HEK293 (cell line): ENCODE data around the gene FBXO17.
A peak's percentile ranks its signal among the peaks of the same experiment; 100 is the strongest.
"Not testable (repeated sequence)": the region's sequence is repeated elsewhere in the genome, so short reads cannot be mapped to it uniquely, and the experiment has no call there.

Experiments
- CTCF ChIA-PET: fragments of 350-600 bp; formaldehyde crosslinking; extraction: SDS; loops from one replicate; lab custom pipeline; 2021; ENCODE audit warnings: antibody characterized with exemption; lab: Yijun Ruan, JAX
- POLR2A ChIA-PET: fragments of 300-600 bp; formaldehyde crosslinking; extraction: SDS; loops from one replicate; lab custom pipeline; 2020; ENCODE audit warnings: antibody characterized with exemption, inconsistent platforms; lab: Yijun Ruan, JAX
- H3K27ac ChIP-seq: fragments of 200-500 bp; sonication (Bioruptor generic); 2 replicates; pipeline ENCODE4 v1.5.1; 2014; ENCODE audit warnings: low read depth, low read length, control low read depth, inconsistent platforms; ENCODE audit errors: extremely low read depth
- H3K36me3 ChIP-seq, 2 experiments: fragments of 200-500 bp in 1 of 2; sonication (Bioruptor generic) in 1 of 2; 1 replicate in 1 of 2; 2 replicates in 1 of 2; pipeline ENCODE4 v1.5.1; 2014 to 2017; ENCODE audit warnings: inconsistent platforms in 2 of 2, low read length in 2 of 2; ENCODE audit not compliant: control insufficient read depth in 2 of 2, insufficient read depth in 1 of 2
- H3K4me1 ChIP-seq: fragments of 200-500 bp; sonication (Bioruptor generic); 2 replicates; pipeline ENCODE4 v1.5.1; 2014; ENCODE audit warnings: mild to moderate bottlenecking, low read length, inconsistent platforms; ENCODE audit not compliant: control insufficient read depth, insufficient read depth
- H3K4me3 ChIP-seq: 2 replicates; pipeline ENCODE4 v1.5.1; 2011; ENCODE audit warnings: low read depth, mild to moderate bottlenecking, control low read depth, low read length, moderate library complexity
- H3K9me3 ChIP-seq: fragments of 200-500 bp; sonication (Bioruptor generic); 2 replicates; pipeline ENCODE4 v1.5.1; 2014; ENCODE audit warnings: low read depth, low read length, inconsistent platforms; ENCODE audit not compliant: control insufficient read depth, insufficient read depth
- GFI1B ChIP-seq: fragments of 450-650 bp; formaldehyde crosslinking; IDR thresholded peaks from 2 replicates; pipeline ENCODE4 v1.5.1; 2016; ENCODE audit warnings: missing biosample characterization, missing genetic modification characterization
- KLF16 ChIP-seq: fragments of 450-650 bp; formaldehyde crosslinking; IDR thresholded peaks from 2 replicates; pipeline ENCODE4 v1.5.1; 2017; ENCODE audit warnings: missing biosample characterization, missing genetic modification characterization
- PRDM1 ChIP-seq: fragments of 450-650 bp; formaldehyde crosslinking; IDR thresholded peaks from 2 replicates; pipeline ENCODE4; 2016; ENCODE audit warnings: missing biosample characterization, missing genetic modification characterization
- SP7 ChIP-seq: fragments of 450-650 bp; formaldehyde crosslinking; IDR thresholded peaks from 2 replicates; pipeline ENCODE4 v1.5.1; 2016; ENCODE audit warnings: missing biosample characterization, missing genetic modification characterization
- TRIM28 ChIP-seq: IDR thresholded peaks from 2 replicates; pipeline ENCODE4 v1.6.1; 2011; ENCODE audit warnings: low read length, control low read depth, borderline replicate concordance
- YY1 ChIP-seq: fragments of 450-650 bp; formaldehyde crosslinking; IDR thresholded peaks from 2 replicates; pipeline ENCODE4 v1.5.1; 2018; ENCODE audit warnings: missing biosample characterization, missing genetic modification characterization
- ZBTB17 ChIP-seq: fragments of 450-650 bp; formaldehyde crosslinking; IDR thresholded peaks from 2 replicates; pipeline ENCODE4 v1.5.1; 2016; ENCODE audit warnings: missing biosample characterization, missing genetic modification characterization
- ZFP69B ChIP-seq: fragments of 450-650 bp; formaldehyde crosslinking; IDR thresholded peaks from 2 replicates; pipeline ENCODE4 v1.5.1; 2016; ENCODE audit warnings: missing biosample characterization, missing genetic modification characterization
- ZNF121 ChIP-seq: fragments of 450-650 bp; formaldehyde crosslinking; IDR thresholded peaks from 2 replicates; pipeline ENCODE4 v1.5.1; 2016; ENCODE audit warnings: missing biosample characterization, missing genetic modification characterization
- ZNF138 ChIP-seq: fragments of 450-650 bp; formaldehyde crosslinking; IDR thresholded peaks from 2 replicates; pipeline ENCODE4 v1.5.1; 2016; ENCODE audit warnings: missing biosample characterization, missing genetic modification characterization, borderline replicate concordance
- ZNF366 ChIP-seq: fragments of 450-650 bp; formaldehyde crosslinking; conservative IDR thresholded peaks from 2 replicates; pipeline ENCODE4 v1.5.1; 2016; ENCODE audit warnings: missing biosample characterization, missing genetic modification characterization
- ZNF37A ChIP-seq: fragments of 450-650 bp; IDR thresholded peaks from 2 replicates; pipeline ENCODE4 v1.5.1; 2018; ENCODE audit warnings: missing biosample characterization, missing genetic modification characterization
- ZNF549 ChIP-seq: fragments of 450-650 bp; IDR thresholded peaks from 2 replicates; pipeline ENCODE4 v1.5.1; 2018; ENCODE audit warnings: missing biosample characterization, missing genetic modification characterization, mild to moderate bottlenecking, inconsistent platforms, moderate library complexity
- ZNF561 ChIP-seq: fragments of 450-650 bp; IDR thresholded peaks from 2 replicates; pipeline ENCODE4 v1.5.1; 2018; ENCODE audit warnings: missing biosample characterization, missing genetic modification characterization, borderline replicate concordance
- ZSCAN16 ChIP-seq: fragments of 450-650 bp; formaldehyde crosslinking; IDR thresholded peaks from 2 replicates; pipeline ENCODE4 v1.5.1; 2016; ENCODE audit warnings: missing biosample characterization, missing genetic modification characterization
- TF ChIP-seq, protein P1 (sequence below): fragments of 450-650 bp; formaldehyde crosslinking; IDR thresholded peaks from 2 replicates; pipeline ENCODE4 v1.5.1; 2016; ENCODE audit warnings: missing biosample characterization, missing genetic modification characterization
- TF ChIP-seq, protein P2 (sequence below): fragments of 450-650 bp; formaldehyde crosslinking; optimal IDR thresholded peaks from 2 replicates; pipeline ENCODE3; 2016; ENCODE audit warnings: missing biosample characterization, mild to moderate bottlenecking, missing genetic modification characterization
- TF ChIP-seq, protein P3 (sequence below): fragments of 450-650 bp; IDR thresholded peaks from 2 replicates; pipeline ENCODE4 v1.5.1; 2018; ENCODE audit warnings: missing biosample characterization, mild to moderate bottlenecking, missing genetic modification characterization
- TF ChIP-seq, protein P4 (sequence below): fragments of 450-650 bp; formaldehyde crosslinking; IDR thresholded peaks from 2 replicates; pipeline ENCODE4 v1.5.1; 2016; ENCODE audit warnings: missing biosample characterization, missing genetic modification characterization
- TF ChIP-seq, protein P5 (sequence below): fragments of 450-650 bp; formaldehyde crosslinking; IDR thresholded peaks from 2 replicates; pipeline ENCODE4 v1.5.1; 2016; ENCODE audit warnings: missing biosample characterization, missing genetic modification characterization

FBXO17 gene

DNA sequence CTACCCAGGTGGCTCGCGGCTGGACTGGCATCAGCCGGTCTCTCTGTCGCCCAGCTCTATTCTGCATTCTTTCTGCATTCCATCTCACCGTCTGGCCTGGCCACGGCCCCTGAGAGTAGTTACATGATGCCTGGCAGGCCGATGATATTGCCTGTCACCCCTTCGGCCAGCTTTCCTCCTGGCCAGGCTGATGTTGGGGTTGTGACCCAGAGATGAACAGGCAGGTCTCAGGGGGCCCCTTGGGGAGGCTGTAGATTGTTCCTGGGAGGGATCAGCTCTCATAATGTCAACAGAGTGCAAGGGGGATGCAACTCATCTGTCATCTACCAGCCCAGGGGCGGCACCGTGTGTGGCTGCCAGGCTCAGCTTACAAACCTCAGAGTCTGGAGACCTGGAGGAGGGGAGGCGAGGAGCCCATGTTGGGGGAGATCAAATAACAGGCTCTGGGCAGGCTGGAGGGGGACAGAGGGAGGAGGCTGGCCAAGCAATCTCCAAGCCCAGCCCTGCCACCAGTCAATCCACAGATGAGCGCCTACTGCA is 13.6 kb upstream of the FBXO17 start (continued):
- TF ChIP-seq, protein P1, sequence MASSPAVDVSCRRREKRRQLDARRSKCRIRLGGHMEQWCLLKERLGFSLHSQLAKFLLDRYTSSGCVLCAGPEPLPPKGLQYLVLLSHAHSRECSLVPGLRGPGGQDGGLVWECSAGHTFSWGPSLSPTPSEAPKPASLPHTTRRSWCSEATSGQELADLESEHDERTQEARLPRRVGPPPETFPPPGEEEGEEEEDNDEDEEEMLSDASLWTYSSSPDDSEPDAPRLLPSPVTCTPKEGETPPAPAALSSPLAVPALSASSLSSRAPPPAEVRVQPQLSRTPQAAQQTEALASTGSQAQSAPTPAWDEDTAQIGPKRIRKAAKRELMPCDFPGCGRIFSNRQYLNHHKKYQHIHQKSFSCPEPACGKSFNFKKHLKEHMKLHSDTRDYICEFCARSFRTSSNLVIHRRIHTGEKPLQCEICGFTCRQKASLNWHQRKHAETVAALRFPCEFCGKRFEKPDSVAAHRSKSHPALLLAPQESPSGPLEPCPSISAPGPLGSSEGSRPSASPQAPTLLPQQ (tag by site-specific recombination): peak; percentile 66
- TF ChIP-seq YY1 (tag by site-specific recombination) (no peak), GFI1B (no peak), ZNF366 (tag by site-specific recombination) (no peak), ZNF561 (tag by site-specific recombination) (peak; percentile 95; the same call in 1 of the 2 replicates), ZSCAN16 (tag by site-specific recombination) (peak; percentile 88), ZBTB17 (tag by site-specific recombination) (peak; percentile 100), ZNF549 (tag by site-specific recombination) (no peak), KLF16 (tag by site-specific recombination) (no peak), TRIM28 (no peak), PRDM1 (no peak), ZNF37A (no peak), SP7 (tag by site-specific recombination) (peak; percentile 95), ZFP69B (peak; percentile 14; the same call in 1 of the 2 replicates)
- TF ChIP-seq, protein P2, sequence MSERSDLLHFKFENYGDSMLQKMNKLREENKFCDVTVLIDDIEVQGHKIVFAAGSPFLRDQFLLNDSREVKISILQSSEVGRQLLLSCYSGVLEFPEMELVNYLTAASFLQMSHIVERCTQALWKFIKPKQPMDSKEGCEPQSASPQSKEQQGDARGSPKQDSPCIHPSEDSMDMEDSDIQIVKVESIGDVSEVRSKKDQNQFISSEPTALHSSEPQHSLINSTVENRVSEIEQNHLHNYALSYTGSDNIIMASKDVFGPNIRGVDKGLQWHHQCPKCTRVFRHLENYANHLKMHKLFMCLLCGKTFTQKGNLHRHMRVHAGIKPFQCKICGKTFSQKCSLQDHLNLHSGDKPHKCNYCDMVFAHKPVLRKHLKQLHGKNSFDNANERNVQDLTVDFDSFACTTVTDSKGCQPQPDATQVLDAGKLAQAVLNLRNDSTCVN (tag by site-specific recombination): peak; percentile 32
- TF ChIP-seq, protein P3, sequence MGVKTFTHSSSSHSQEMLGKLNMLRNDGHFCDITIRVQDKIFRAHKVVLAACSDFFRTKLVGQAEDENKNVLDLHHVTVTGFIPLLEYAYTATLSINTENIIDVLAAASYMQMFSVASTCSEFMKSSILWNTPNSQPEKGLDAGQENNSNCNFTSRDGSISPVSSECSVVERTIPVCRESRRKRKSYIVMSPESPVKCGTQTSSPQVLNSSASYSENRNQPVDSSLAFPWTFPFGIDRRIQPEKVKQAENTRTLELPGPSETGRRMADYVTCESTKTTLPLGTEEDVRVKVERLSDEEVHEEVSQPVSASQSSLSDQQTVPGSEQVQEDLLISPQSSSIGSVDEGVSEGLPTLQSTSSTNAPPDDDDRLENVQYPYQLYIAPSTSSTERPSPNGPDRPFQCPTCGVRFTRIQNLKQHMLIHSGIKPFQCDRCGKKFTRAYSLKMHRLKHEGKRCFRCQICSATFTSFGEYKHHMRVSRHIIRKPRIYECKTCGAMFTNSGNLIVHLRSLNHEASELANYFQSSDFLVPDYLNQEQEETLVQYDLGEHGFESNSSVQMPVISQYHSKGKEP: peak; percentile 83
- TF ChIP-seq, protein P4, sequence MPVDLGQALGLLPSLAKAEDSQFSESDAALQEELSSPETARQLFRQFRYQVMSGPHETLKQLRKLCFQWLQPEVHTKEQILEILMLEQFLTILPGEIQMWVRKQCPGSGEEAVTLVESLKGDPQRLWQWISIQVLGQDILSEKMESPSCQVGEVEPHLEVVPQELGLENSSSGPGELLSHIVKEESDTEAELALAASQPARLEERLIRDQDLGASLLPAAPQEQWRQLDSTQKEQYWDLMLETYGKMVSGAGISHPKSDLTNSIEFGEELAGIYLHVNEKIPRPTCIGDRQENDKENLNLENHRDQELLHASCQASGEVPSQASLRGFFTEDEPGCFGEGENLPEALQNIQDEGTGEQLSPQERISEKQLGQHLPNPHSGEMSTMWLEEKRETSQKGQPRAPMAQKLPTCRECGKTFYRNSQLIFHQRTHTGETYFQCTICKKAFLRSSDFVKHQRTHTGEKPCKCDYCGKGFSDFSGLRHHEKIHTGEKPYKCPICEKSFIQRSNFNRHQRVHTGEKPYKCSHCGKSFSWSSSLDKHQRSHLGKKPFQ (tag by site-specific recombination): peak; percentile 47

DNA sequence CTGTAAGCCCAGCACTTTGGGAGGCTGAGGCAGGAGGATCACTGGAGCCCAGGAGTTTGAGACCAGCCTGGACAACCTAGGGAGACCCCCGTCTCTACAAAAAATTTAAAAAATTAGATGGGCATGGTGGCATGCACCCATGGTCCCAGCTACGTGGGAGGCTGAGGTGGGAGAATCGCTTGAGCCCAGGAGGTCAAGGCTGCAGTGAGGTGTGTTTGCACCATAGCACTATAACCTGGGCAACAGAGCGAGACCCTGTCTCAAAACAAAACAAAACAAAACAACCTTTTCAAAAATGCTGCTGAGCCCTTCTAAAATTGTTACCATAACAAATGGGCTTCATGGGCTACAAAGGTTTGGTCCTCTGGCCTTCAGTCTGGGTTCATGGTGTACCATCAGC is 13.1 kb upstream of the FBXO17 start:
- POLR2A ChIA-PET: interaction anchor here (0.6 to 1.6 kb wide), 9 partner anchors 11 to 153 kb away, joined by 3 to 20 read pairs (median 4); partner anchors contain the start of genes FBXO17, FBXO27, MRPS12 and SARS2
- peaks cover 12% of the 10 kb centered on the region for H3K4me1 ChIP-seq
- CTCF ChIA-PET: interaction anchor here (0.8 to 3.0 kb wide), 8 partner anchors 11 to 122 kb away, joined by 3 to 39 read pairs (median 4); partner anchors contain the start of gene FBXO17
- H3K36me3 ChIP-seq, H3K4me3 ChIP-seq: not testable (repeated sequence)
- TF ChIP-seq ZNF121 (tag by site-specific recombination): peak; percentile 98
- TF ChIP-seq, protein P5, sequence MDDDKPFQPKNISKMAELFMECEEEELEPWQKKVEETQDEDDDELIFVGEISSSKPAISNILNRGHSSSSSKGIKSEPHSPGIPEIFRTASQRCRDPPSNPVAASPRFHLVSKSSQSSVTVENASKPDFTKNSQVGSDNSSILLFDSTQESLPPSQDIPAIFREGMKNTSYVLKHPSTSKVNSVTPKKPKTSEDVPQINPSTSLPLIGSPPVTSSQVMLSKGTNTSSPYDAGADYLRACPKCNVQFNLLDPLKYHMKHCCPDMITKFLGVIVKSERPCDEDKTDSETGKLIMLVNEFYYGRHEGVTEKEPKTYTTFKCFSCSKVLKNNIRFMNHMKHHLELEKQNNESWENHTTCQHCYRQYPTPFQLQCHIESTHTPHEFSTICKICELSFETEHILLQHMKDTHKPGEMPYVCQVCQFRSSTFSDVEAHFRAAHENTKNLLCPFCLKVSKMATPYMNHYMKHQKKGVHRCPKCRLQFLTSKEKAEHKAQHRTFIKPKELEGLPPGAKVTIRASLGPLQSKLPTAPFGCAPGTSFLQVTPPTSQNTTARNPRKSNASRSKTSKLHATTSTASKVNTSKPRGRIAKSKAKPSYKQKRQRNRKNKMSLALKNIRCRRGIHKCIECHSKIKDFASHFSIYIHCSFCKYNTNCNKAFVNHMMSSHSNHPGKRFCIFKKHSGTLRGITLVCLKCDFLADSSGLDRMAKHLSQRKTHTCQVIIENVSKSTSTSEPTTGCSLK (tag by site-specific recombination): 0 out of 2 replicates have a peak, but pooled peaks have one; percentile 27
- 0 out of 2 replicates have a peak, but pooled peaks have one; percentile 31 for TF ChIP-seq ZNF138 (tag by site-specific recombination)
- TF ChIP-seq, all 188 proteins: peak for 3; not testable (repeated sequence) for 185
- H3K9me3 ChIP-seq: not testable (repeated sequence)
- peak overlapping the region; percentile 74 for H3K27ac ChIP-seq
